Brain microvascular endothelial cell (primary cell): ENCODE results near the gene MSH2.

Experiments
- DNase-seq: peaks from one replicate; pipeline ENCODE4 v3.0.0-alpha.2; 2020
- H3K27ac ChIP-seq: fragments of 250-450 bp; sonication (Bioruptor Pico); 2 replicates; pipeline ENCODE4 v1.5.1; 2020; ENCODE audit warnings: mild to moderate bottlenecking, moderate library complexity
- H3K27me3 ChIP-seq: fragments of 250-450 bp; sonication (Bioruptor Pico); replicated peaks from 2 replicates; pipeline ENCODE4 v1.5.1; 2020; ENCODE audit warnings: mild to moderate bottlenecking
- H3K36me3 ChIP-seq: fragments of 250-450 bp; sonication (Bioruptor Pico); replicated peaks from 2 replicates; pipeline ENCODE4 v1.5.1; 2020; ENCODE audit warnings: mild to moderate bottlenecking
- H3K4me3 ChIP-seq: 2 replicates; pipeline ENCODE4 v1.5.1; 2011; ENCODE audit warnings: low read depth, mild to moderate bottlenecking, control low read depth, low read length, moderate library complexity
- in situ Hi-C: cut with HindIII; loops from 2 replicates; pipeline ENCODE4 v1.10.0; 2017; ENCODE audit warnings: low sequenced_read_pairs, low pct_ligation_motif_present
- TF ChIP-seq, protein P1 (sequence below): IDR thresholded peaks from 2 replicates; pipeline ENCODE4 v1.5.1; 2011; ENCODE audit warnings: low read depth, mild to moderate bottlenecking, moderate library complexity, low read length, control low read depth, inconsistent platforms; ENCODE audit errors: missing control alignments

Gene MSH2

DNA sequence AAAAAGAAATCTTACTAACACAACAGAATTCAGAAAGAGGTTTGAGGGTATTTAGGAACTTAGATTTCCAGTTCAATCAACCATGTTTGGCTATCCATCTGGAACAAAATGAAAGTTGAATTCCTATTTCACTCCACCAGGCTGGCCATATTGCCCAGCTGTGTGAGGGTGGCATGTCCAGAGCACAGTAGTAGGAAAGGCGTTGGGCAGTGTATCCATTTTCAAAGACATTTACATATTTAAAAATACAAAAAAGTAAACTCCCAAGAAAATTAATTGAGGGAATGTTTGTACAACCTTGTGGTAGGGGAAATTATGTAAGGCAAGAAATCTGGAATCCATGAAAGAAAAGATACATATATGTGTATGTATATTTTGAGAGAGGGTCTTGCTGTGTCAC lies 21.5 kb upstream of the MSH2 start:
- no peak overlapping the region for H3K4me3 ChIP-seq
- no peaks in the 10 kb centered on the region for H3K36me3 ChIP-seq
- in situ Hi-C loops = no loop called here
- H3K27me3 ChIP-seq = no peaks in the 10 kb centered on the region
- no peak overlapping the region for H3K27ac ChIP-seq
- no peak for DNase-seq
- TF ChIP-seq, protein P1, sequence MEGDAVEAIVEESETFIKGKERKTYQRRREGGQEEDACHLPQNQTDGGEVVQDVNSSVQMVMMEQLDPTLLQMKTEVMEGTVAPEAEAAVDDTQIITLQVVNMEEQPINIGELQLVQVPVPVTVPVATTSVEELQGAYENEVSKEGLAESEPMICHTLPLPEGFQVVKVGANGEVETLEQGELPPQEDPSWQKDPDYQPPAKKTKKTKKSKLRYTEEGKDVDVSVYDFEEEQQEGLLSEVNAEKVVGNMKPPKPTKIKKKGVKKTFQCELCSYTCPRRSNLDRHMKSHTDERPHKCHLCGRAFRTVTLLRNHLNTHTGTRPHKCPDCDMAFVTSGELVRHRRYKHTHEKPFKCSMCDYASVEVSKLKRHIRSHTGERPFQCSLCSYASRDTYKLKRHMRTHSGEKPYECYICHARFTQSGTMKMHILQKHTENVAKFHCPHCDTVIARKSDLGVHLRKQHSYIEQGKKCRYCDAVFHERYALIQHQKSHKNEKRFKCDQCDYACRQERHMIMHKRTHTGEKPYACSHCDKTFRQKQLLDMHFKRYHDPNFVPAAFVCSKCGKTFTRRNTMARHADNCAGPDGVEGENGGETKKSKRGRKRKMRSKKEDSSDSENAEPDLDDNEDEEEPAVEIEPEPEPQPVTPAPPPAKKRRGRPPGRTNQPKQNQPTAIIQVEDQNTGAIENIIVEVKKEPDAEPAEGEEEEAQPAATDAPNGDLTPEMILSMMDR = no peak

DNA sequence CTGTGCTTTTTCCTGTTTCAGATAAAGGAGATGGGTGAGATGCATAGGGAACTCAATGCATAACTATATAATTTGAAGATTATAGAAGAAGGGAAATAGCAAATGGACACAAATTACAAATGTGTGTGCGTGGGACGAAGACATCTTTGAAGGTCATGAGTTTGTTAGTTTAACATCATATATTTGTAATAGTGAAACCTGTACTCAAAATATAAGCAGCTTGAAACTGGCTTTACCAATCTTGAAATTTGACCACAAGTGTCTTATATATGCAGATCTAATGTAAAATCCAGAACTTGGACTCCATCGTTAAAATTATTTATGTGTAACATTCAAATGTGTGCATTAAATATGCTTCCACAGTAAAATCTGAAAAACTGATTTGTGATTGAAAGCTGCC lies 16.4 kb upstream of the MSH2 start:
- in situ Hi-C loops = no loop called here
- DNase-seq = no peak
- Histone ChIP-seq H3K36me3 (no peaks in the 10 kb centered on the region), H3K4me3 (no peak overlapping the region), H3K27ac (no peak overlapping the region), H3K27me3 (no peaks in the 10 kb centered on the region)
- TF ChIP-seq, protein P1 = no peak

DNA sequence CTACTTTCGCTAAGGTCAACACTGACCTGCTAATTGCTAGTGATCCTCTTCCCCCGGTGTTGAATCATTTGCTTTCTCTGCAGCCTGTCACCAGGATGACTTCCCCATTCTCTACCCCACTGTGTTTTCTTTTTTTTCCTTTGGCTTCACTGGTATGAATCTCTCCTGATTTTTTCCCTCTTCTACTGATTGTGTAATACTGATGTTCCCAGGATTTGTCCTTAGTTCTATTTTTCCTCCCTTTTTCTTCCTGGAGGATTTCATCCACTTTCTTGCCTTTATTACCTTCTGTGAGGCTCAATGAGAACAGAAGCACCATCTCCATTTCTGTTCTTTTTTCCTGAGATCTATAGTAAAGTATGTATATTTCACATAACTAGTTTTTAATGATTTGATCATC lies 14.1 kb upstream of the MSH2 start:
- Histone ChIP-seq H3K4me3 (no peak overlapping the region), H3K36me3 (no peaks in the 10 kb centered on the region), H3K27ac (no peak overlapping the region), H3K27me3 (no peaks in the 10 kb centered on the region)
- TF ChIP-seq, protein P1 = no peak
- DNase-seq = no peak
- in situ Hi-C loops = no loop called here

DNA sequence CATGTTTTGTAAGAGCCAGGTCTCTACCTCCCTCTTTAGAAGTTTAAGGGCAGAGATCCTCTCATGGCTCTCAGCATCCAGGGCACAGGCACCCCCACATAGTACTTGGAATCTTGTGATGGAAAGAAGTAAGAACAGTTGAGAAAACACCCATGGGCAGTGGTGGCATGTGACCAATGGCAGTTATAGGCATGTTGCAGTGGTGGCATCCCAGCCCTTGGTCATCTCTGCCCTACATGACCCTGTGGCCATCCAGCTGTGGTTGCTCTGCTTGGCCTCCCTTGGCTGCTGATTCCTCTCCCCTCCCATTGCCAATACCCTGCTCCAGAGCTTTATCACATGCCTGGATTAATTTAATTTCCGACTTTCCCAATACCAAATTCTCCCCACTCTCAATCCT lies 13.3 kb upstream of the MSH2 start:
- Histone ChIP-seq H3K36me3 (no peaks in the 10 kb centered on the region), H3K4me3 (no peak overlapping the region), H3K27me3 (no peaks in the 10 kb centered on the region), H3K27ac (no peak overlapping the region)
- in situ Hi-C loops = no loop called here
- TF ChIP-seq, protein P1 = no peak
- DNase-seq = no peak

DNA sequence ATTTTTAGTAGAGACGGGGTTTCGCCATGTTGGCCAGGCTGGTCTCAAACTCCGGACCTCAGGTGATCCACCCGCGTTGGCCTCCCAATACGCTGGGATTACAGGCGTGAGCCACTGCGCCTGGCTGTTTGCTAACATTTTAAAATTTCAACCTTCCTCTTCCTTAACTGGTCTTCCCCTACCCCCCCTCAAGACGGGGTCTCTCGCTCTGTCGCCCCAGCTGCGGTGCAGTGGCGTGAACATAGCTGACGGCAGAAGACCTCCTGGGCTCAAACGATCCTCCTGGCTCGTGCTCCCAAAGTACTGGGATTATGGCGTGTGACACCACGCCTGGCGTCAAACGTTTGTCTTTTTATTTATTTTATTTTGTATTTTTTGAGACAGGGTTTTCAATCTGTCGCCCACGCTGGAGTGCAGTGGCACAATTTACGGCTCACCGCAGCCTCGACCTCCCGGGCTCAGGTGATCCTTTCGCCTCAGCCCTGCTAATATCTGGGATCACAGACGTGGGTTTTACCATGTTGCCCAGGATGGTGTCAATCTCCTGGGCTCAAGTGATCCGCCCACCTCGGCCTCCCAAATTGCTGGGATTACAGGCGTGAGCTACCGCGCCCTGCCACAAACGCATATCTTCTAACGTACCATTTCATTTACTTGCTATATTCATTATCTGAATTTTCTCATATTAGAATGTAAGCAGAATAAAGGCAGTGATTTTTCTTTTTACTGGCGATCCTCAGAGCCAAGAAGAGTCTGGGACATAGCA lies 984 bp upstream of the MSH2 start:
- no peaks in the 10 kb centered on the region for H3K27me3 ChIP-seq
- DNase-seq = no peak
- no peaks in the 10 kb centered on the region for H3K36me3 ChIP-seq
- H3K4me3 ChIP-seq = peak overlapping the region; percentile 88
- H3K27ac ChIP-seq = no peak overlapping the region
- TF ChIP-seq, protein P1 = no peak
- in situ Hi-C loops = no loop called here

DNA sequence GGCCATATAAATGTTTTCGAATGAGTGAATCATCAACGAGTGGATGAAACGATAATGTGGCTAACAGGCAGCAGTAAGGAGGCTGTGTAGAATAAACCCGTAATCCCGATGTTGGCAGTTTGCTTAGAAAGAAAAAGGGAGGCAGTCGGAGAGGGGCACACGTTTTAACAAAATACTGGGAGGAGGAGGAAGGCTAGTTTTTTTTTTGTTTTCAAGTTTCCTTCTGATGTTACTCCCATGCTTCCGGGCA lies 476 bp upstream of the MSH2 start:
- H3K36me3 ChIP-seq = no peaks in the 10 kb centered on the region
- peak overlapping the region; percentile 88 for H3K4me3 ChIP-seq
- TF ChIP-seq, protein P1 = no peak
- DNase-seq = peak; percentile 18
- no peaks in the 10 kb centered on the region for H3K27me3 ChIP-seq
- in situ Hi-C loops = no loop called here
- H3K27ac ChIP-seq = no peak overlapping the region
